ENCODE data around the gene DUSP6. TPM values are rescaled to one million over a fixed set of nuclear protein-coding genes. Genes with fewer than 3 reads are reported as not detected.
A peak's percentile ranks its signal among the peaks of the same experiment; 100 is the strongest.

Gene DUSP6
- total and polyA plus RNA-seq, 2 of the 8 experiments (the other 6 are each of a cell fraction or from before 2014, with no cell fraction given), result 99.3 to 179 TPM

GRCh38 chr12:89353823-89354611, 1.7 kb upstream of the DUSP6 start:
- H3K36me3 ChIP-seq (ENCODE audit: control insufficient read depth in 2 of 4, insufficient read depth in 4 of 4, low read length in 3 of 4), result peaks cover 0 to 10% (median 0%) of the 10 kb centered on the region in 4 experiments; a peak in 3 of 8 replicates
- no peak overlapping the region for H2BK15ac ChIP-seq (ENCODE audit: low read length)
- no peak overlapping the region for H3K14ac ChIP-seq (ENCODE audit: insufficient read length)
- DNase-seq (ENCODE audit: low read depth in 1 of 2, low spot score in 2 of 2), result peak; percentile 67 to 91
- WGBS, 2 experiments (ENCODE audit: extremely low coverage in 1 of 2, insufficient coverage in 1 of 2, insufficient read length in 1 of 2, insufficient replicate concordance in 2 of 2, low coverage in 1 of 2, low lambda C conversion rate in 2 of 2, missing lambda C conversion rate in 1 of 2), result 2% methylated on average over 44 of the region's 74 CpGs; no CpG with 5 or more reads in 1 of the 2 experiments
- H3K4me3 ChIP-seq (ENCODE audit: extremely low read depth in 1 of 4, insufficient read depth in 2 of 4, low read depth in 3 of 4, low read length in 4 of 4), result peak overlapping the region; percentile 49 to 82 (median 60)
- H3K23me2 ChIP-seq (ENCODE audit: low read depth, low read length), result peaks cover 31% of the 10 kb centered on the region
- no peak overlapping the region for H2BK120ac ChIP-seq (replicated peaks; ENCODE audit: low read depth, low read length)
- peaks cover 16 to 26% (median 20%) of the 10 kb centered on the region in 4 experiments for H3K4me1 ChIP-seq (replicated peaks in 1 of 4; ENCODE audit: control insufficient read depth in 3 of 4, insufficient read depth in 4 of 4, low read length in 3 of 4)
- H2BK20ac ChIP-seq (ENCODE audit: low read length), result no peak overlapping the region
- peak overlapping the region; percentile 84 for H4K91ac ChIP-seq (replicated peaks; ENCODE audit: insufficient read length, low read length)
- peaks cover 9 to 54% (median 30%) of the 10 kb centered on the region in 4 experiments for H3K27me3 ChIP-seq (replicated peaks in 1 of 4; ENCODE audit: control insufficient read depth in 3 of 4, extremely low read depth in 1 of 4, insufficient read depth in 3 of 4, low read length in 3 of 4)
- H3K9ac ChIP-seq (replicated peaks in 1 of 4; ENCODE audit: extremely low read depth in 1 of 4, low read depth in 3 of 4, low read length in 3 of 4), result peak overlapping the region in 3 of 4 experiments; percentile 27 to 73 (median 55); a peak in 6 of 7 replicates
- H4K5ac ChIP-seq (ENCODE audit: insufficient read length, low read depth, low read length), result no peak overlapping the region
- no peaks in the 10 kb centered on the region; the same call in 1 of the 2 replicates for H3K79me1 ChIP-seq (ENCODE audit: low read depth, low read length)
- no peak overlapping the region for H2AFZ ChIP-seq (ENCODE audit: low read length)
- H3K56ac ChIP-seq (replicated peaks; ENCODE audit: insufficient read length, low read depth, low read length), result peak overlapping the region; percentile 43
- no peak overlapping the region for H3K23ac ChIP-seq (ENCODE audit: insufficient read length)
- H2BK5ac ChIP-seq (ENCODE audit: low read depth, low read length), result peak overlapping the region; percentile 99
- peaks cover 9 to 12% of the 10 kb centered on the region in 2 experiments for H4K20me1 ChIP-seq (replicated peaks in 1 of 2; ENCODE audit: control insufficient read depth in 1 of 2, insufficient read depth in 2 of 2, low read length in 2 of 2)
- no peak overlapping the region for H2AK5ac ChIP-seq (ENCODE audit: low read depth, low read length)
- POLR2A ChIA-PET (ENCODE audit: partially characterized antibody), result interaction anchor here (0.6 to 4.8 kb wide), 23 partner anchors 9 to 355 kb away, joined by 3 to 41 read pairs (median 5); partner anchors contain the start of gene ATP2B1
- H3K4ac ChIP-seq (replicated peaks; ENCODE audit: insufficient read length, low read depth, low read length), result peak overlapping the region; percentile 41
- peak overlapping the region; percentile 100 for H2BK12ac ChIP-seq (ENCODE audit: low read depth, low read length)
- peak overlapping the region; percentile 82; the same call in 1 of the 2 replicates for H3K27ac ChIP-seq (ENCODE audit: low read depth, low read length)
- H3K18ac ChIP-seq (ENCODE audit: extremely low read depth, low read length), result peak overlapping the region; percentile 72; the same call in 1 of the 2 replicates
- H3K9me3 ChIP-seq (ENCODE audit: insufficient read depth in 2 of 2, low read depth in 1 of 2, low read length in 1 of 2), result no peaks in the 10 kb centered on the region
- H3K4me2 ChIP-seq (ENCODE audit: insufficient read depth in 1 of 2, low read depth in 2 of 2, low read length in 2 of 2), result peak overlapping the region; percentile 89 to 98
- CTCF ChIA-PET (ENCODE audit: partially characterized antibody), result interaction anchor here (0.6 to 3.1 kb wide), 10 partner anchors 30 to 336 kb away, joined by 3 to 28 read pairs (median 3); no protein-coding TSS in a partner anchor
- peaks cover 0 to 29% of the 10 kb centered on the region in 2 experiments; a peak in 3 of 4 replicates for H3K79me2 ChIP-seq (ENCODE audit: control insufficient read depth in 1 of 2, insufficient read depth in 2 of 2, low read length in 2 of 2)
- no peak for FAIRE-seq
- H4K8ac ChIP-seq (ENCODE audit: extremely low read depth, insufficient read depth, low read length), result peak overlapping the region; percentile 96; the same call in 1 of the 2 replicates
- TF ChIP-seq TAF7 (optimal IDR thresholded peaks at IDR 0.05; ENCODE audit: borderline replicate concordance, low read depth, low read length), result no peak
- no peak for TF ChIP-seq ZNF274 (IDR thresholded peaks at IDR 0.05; ENCODE audit: borderline replicate concordance, extremely low read depth, low read length)
- TF ChIP-seq RXRA (IDR thresholded peaks at IDR 0.05; ENCODE audit: insufficient read depth, low read depth, low read length), result no peak
- TF ChIP-seq SIN3A (conservative IDR thresholded peaks at IDR 0.05 in 1 of 2, IDR thresholded peaks at IDR 0.05 in 1 of 2; ENCODE audit: low read depth in 1 of 2, low read length in 2 of 2), result peak in 1 of 2 experiments; percentile 61; a peak in 1 of 4 replicates
- no peak for TF ChIP-seq JUN (IDR thresholded peaks at IDR 0.05; ENCODE audit: low read depth, low read length)
- no peak for TF ChIP-seq USF2 (IDR thresholded peaks at IDR 0.05; ENCODE audit: low read length)
- no peak for TF ChIP-seq NANOG (IDR thresholded peaks at IDR 0.05; ENCODE audit: insufficient read depth, low read depth, low read length, poor library complexity, severe bottlenecking)
- TF ChIP-seq YY1 (IDR thresholded peaks at IDR 0.05; ENCODE audit: low read depth, low read length), result no peak
